Sigmoid colon (tissue), 7 donors: Measurements from ENCODE around the gene MTA3. TPM values are rescaled to one million over a fixed set of nuclear protein-coding genes. Genes with fewer than 3 reads are reported as not detected.

Experiments used
- DNase-seq: peaks from one replicate; pipeline ENCODE4 v3.0.0-alpha.2; 2019
- H3K27ac ChIP-seq, 4 donors: fragments of 200-600 bp; sonication (generic); one replicate each; pipeline ENCODE4 v1.5.1; 2016 to 2019; ENCODE audit warnings: mild to moderate bottlenecking in 1 of 4
- H3K27me3 ChIP-seq, 3 donors: fragments of 200-600 bp; sonication (generic); one replicate each; pipeline ENCODE4 v1.5.1; 2019; ENCODE audit warnings: mild to moderate bottlenecking in 1 of 3
- H3K36me3 ChIP-seq, 4 donors: fragments of 200-600 bp; sonication (generic); one replicate each; pipeline ENCODE4 v1.5.1; 2016 to 2019
- H3K4me1 ChIP-seq, 4 donors: fragments of 200-600 bp; sonication (generic); one replicate each; pipeline ENCODE4 v1.5.1; 2017 to 2019
- H3K4me3 ChIP-seq, 4 donors: fragments of 200-600 bp; sonication (generic); one replicate each; pipeline ENCODE4 v1.5.1; 2017 to 2019; ENCODE audit warnings: mild to moderate bottlenecking in 2 of 4, moderate library complexity in 1 of 4
- H3K9me3 ChIP-seq, 4 donors: fragments of 200-600 bp in 3 of 4; sonication (generic) in 3 of 4; one replicate each; pipeline versions ENCODE4 v1.5.1 to v1.6.1; 2013 to 2019
- EP300 ChIP-seq, 4 donors: sonication (generic); formaldehyde crosslinking; IDR thresholded peaks; one replicate each; pipeline ENCODE4 v1.6.1; 2017; ENCODE audit warnings: antibody characterized with exemption in 4 of 4
- POLR2A ChIP-seq, 2 donors: fragments of 450-650 bp; IDR thresholded peaks; one replicate each; pipeline ENCODE4 v1.6.1; 2016; ENCODE audit warnings: antibody characterized with exemption in 2 of 2, mild to moderate bottlenecking in 2 of 2, moderate library complexity in 2 of 2
- POLR2AphosphoS5 ChIP-seq, 4 donors: sonication (generic); formaldehyde crosslinking; IDR thresholded peaks; one replicate each; pipeline ENCODE4 v1.6.1; 2017; ENCODE audit warnings: antibody characterized with exemption in 4 of 4
- WGBS, 2 donors: extraction: QIAGEN DNeasy Blood & Tissue Kit; methylation state at CpG; one replicate each; pipeline ENCODE4 v1.1.7; 2013; 5-methylcytosine and 5-hydroxymethylcytosine counted together
- intact Hi-C: fragments of 100-400 bp; cut with DNase I; formaldehyde crosslinking; loops from one replicate; pipeline ENCODE4 v1.15.1; 2023
- polyA plus RNA-seq, 3 donors: library from polyadenylated mRNA; stranded (reverse); fragments of 200-250 nt; gene quantifications; one replicate each; pipeline ENCODE4 v1.2.3, GENCODE V29; 2013
- total RNA-seq, 4 donors: library from RNA; depleted of rRNA; stranded (reverse); fragments of >200 nt; gene quantifications; one replicate each; pipeline ENCODE4 v1.1.0, GENCODE V29; 2016
- TF ChIP-seq, protein P1 (sequence below), 4 experiments: fragments of 450-650 bp in 3 of 4; fragments of 200-600 bp in 1 of 4; IDR thresholded peaks; one replicate each; pipeline ENCODE4 v1.5.1; 2016 to 2019; ENCODE audit warnings: antibody characterized with exemption in 4 of 4, mild to moderate bottlenecking in 3 of 4, moderate library complexity in 2 of 4
- donor health status: healthy with polysubstance abuse.
- donor health status: Bipolar disorder and iron deficiency.
- donor health status: healthy.

MTA3 gene
- total and polyA plus RNA-seq, 7 donors, result 24.5 to 53.2 (median 33.9) TPM

DNA sequence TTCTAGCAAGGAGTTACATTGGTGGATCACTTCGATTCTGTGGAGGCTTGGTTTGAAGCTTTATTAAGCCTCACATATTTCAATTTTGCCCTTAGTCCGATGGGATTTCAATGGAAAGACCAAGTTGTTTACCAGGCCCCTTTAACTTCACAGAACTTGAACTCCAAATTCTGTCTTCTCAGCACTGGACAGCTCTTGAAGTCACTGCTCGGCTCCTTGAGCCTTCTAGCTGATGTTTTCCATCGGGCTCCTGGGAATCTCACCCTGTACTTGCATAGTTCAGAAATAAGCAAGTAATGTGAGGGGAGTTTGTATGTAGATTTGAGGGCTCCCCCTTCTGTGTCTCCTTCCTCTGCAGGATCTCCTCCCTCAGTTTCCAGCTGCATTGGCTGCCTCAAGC, 180.4 kb downstream of the MTA3 start:
- TF ChIP-seq POLR2A (IDR thresholded peaks at IDR 0.05) (no peak), EP300 (IDR thresholded peaks at IDR 0.05) (no peak), POLR2AphosphoS5 (IDR thresholded peaks at IDR 0.05) (no peak)
- TF ChIP-seq, protein P1, sequence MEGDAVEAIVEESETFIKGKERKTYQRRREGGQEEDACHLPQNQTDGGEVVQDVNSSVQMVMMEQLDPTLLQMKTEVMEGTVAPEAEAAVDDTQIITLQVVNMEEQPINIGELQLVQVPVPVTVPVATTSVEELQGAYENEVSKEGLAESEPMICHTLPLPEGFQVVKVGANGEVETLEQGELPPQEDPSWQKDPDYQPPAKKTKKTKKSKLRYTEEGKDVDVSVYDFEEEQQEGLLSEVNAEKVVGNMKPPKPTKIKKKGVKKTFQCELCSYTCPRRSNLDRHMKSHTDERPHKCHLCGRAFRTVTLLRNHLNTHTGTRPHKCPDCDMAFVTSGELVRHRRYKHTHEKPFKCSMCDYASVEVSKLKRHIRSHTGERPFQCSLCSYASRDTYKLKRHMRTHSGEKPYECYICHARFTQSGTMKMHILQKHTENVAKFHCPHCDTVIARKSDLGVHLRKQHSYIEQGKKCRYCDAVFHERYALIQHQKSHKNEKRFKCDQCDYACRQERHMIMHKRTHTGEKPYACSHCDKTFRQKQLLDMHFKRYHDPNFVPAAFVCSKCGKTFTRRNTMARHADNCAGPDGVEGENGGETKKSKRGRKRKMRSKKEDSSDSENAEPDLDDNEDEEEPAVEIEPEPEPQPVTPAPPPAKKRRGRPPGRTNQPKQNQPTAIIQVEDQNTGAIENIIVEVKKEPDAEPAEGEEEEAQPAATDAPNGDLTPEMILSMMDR (IDR thresholded peaks at IDR 0.05), result no peak
- H3K4me1 ChIP-seq, result peaks cover 0 to 16% (median 10%) of the 10 kb centered on the region in 4 donors
- H3K36me3 ChIP-seq, result peaks cover 0 to 9% (median 0%) of the 10 kb centered on the region in 4 donors
- no peak for DNase-seq
- no peak overlapping the region for H3K4me3 ChIP-seq
- WGBS, 2 donors, result 95 to 96% methylated on average over 4 of the region's 4 CpGs
- no peaks in the 10 kb centered on the region for H3K9me3 ChIP-seq
- intact Hi-C loops, result no loop called here
- no peak overlapping the region for H3K27ac ChIP-seq
- H3K27me3 ChIP-seq, result no peaks in the 10 kb centered on the region

DNA sequence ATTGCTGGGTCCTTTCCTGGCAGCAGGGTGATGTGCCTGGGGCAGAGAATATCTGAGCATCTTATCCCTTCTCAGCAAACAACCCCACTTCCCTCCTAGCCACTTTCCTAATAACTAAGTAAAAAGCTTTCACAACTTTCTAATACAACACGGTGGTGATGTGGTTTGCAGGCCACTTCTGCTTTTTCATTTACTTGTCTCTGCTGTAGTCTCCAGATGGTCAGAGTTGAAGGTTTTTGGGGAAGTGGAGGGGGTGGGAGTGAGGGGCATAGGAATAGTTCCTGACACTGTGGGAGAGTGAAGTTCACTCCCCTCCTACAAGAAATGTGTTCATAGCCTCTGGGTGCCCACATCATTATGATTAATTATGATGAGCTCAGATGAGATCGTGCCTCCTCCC, 183.9 kb downstream of the MTA3 start:
- intact Hi-C loops, result no loop called here
- no peaks in the 10 kb centered on the region for H3K9me3 ChIP-seq
- H3K36me3 ChIP-seq, result peaks cover 0 to 9% (median 0%) of the 10 kb centered on the region in 4 donors
- DNase-seq, result no peak
- no peak overlapping the region for H3K4me3 ChIP-seq
- WGBS, 2 donors, result 44 to 69% methylated on average over 2 of the region's 2 CpGs
- H3K27me3 ChIP-seq, result no peaks in the 10 kb centered on the region
- TF ChIP-seq POLR2A (IDR thresholded peaks at IDR 0.05), result no peak
- no peak for TF ChIP-seq EP300 (IDR thresholded peaks at IDR 0.05)
- TF ChIP-seq, protein P1 (IDR thresholded peaks at IDR 0.05), result peak in 1 of 4 experiments; percentile 6
- H3K27ac ChIP-seq, result no peak overlapping the region
- H3K4me1 ChIP-seq, result peaks cover 0 to 19% (median 12%) of the 10 kb centered on the region in 4 donors

DNA sequence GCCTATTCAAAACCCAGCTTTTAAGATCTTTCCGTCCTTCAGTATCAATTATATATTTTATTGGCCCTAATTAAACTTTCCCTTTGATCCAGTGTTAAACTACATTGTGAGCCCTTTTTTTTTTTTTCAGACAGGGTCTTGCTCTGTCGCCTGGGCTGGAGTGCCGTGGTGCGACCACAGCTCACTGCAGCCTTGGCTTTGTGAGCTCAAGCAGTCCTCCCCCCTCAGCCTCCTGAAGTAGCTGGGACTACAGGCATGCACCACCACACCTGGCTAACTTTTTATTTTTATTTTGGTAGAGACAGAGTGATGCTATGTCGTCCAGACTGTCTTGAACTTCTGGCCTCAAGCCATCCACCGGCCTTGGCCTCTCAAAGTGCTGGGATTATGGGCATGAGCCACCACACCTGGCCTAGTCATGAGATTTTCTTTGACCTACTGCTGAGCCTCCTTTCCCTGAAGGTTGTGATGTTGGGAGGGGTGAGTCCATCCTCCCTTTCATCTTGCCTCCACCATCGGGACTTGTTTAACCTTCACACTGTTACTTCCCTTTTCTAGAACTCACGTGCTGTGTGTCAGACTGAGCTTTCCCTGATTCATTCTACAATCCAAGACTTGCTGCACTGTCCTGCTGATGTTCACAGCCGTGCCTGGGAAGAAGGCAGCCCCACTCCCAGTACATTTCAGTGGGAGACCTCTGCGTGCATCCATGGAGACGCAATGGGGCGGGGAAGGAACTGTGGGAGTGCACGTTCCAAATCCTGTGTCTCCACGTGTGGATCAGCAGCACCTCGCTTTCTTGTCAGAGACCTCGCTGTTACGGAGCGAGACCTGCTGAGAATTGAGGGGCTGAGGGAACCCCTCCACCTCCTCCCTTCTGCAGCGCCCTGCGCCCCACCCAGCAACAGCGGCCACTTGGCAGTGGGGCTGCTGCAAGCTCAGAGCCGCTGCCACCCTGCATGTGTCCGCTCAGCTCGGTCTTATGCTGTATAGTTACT, 184.7 kb downstream of the MTA3 start:
- Histone ChIP-seq H3K4me1 (peaks cover 0 to 19% (median 12%) of the 10 kb centered on the region in 4 donors), H3K27me3 (no peaks in the 10 kb centered on the region), H3K27ac (no peak overlapping the region), H3K4me3 (no peak overlapping the region), H3K36me3 (peaks cover 0 to 8% (median 0%) of the 10 kb centered on the region in 4 donors), H3K9me3 (no peaks in the 10 kb centered on the region)
- 82 to 85% methylated on average over 24 of the region's 24 CpGs for WGBS, 2 donors
- DNase-seq, result no peak
- intact Hi-C loops, result no loop called here
- TF ChIP-seq POLR2AphosphoS5 (IDR thresholded peaks at IDR 0.05) (no peak), EP300 (IDR thresholded peaks at IDR 0.05) (no peak), POLR2A (IDR thresholded peaks at IDR 0.05) (no peak)
- TF ChIP-seq, protein P1 (IDR thresholded peaks at IDR 0.05), result no peak

DNA sequence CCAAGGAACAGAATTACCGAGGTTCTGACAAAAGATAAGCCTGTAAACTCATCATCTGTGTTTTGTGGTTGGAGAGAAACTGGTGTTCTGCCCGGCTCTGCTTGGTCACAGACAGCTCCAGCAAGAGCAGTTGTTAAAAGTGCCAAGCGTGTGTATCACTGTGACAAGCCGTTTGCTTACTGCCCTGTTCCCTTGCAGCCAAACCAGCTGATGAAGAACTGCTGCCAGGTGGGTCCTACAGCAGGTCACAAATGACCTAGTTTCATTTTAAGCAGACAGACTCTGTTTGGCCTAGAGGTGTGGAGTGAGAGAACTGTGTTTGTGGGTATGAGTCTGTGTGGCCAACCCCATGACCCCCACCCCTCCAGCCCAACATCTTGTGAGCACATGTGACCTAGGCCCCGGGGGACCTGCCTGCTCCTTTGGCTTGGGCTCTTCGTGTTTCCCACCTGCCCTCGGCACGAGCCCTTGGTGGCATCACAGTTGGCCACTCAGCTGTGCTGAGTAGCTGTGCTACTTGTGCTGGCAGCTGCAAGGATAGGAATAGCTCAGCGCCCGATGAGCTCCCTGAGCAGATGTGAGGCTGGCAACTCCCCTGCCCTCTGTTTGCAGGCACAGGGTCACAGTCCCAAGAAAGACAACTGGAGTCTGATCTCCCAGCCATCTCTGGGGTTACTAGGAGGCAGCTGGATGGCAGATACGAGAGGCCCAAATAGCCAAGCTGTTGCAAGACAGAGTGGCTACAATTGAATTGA, 185.8 kb downstream of the MTA3 start:
- Histone ChIP-seq H3K36me3 (peaks cover 0 to 8% (median 0%) of the 10 kb centered on the region in 4 donors), H3K4me1 (peaks cover 0 to 19% (median 12%) of the 10 kb centered on the region in 4 donors), H3K9me3 (no peaks in the 10 kb centered on the region), H3K27ac (peak overlapping the region in 1 of 4 donors; percentile 9), H3K27me3 (no peaks in the 10 kb centered on the region), H3K4me3 (no peak overlapping the region)
- intact Hi-C loops, result no loop called here
- 56 to 87% methylated on average over 11 of the region's 11 CpGs for whole genome bisulfite sequencing, 2 donors
- DNase-seq, result no peak
- TF ChIP-seq, protein P1 (IDR thresholded peaks at IDR 0.05), result no peak
- TF ChIP-seq EP300 (IDR thresholded peaks at IDR 0.05) (no peak), POLR2A (IDR thresholded peaks at IDR 0.05) (no peak), POLR2AphosphoS5 (IDR thresholded peaks at IDR 0.05) (no peak)
